A549 (cell line): Measurements from ENCODE around the gene ZNF367. TPM values are rescaled to one million over a fixed set of nuclear protein-coding genes. Genes with fewer than 3 reads are reported as not detected.
A peak's percentile ranks its signal among the peaks of the same experiment; 100 is the strongest.

Source experiments
- ATAC-seq, 2 experiments: fragments of 200-7000 bp in 1 of 2; fragments of >200 bp in 1 of 2; cut with Nextera tagmentation in 1 of 2; cut with Tn5 transposase in 1 of 2; 3 replicates each; pipeline versions ENCODE4 v1.8.0 to v1.9.1; 2018 to 2020; ENCODE audit warnings: mild to moderate bottlenecking in 1 of 2, moderate library complexity in 1 of 2
- CTCF ChIA-PET: fragments of 300-600 bp; sonication (Branson Sonifier 250); formaldehyde crosslinking; extraction: SDS; loops from one replicate; lab custom pipeline; 2021; ENCODE audit warnings: antibody characterized with exemption, inconsistent platforms; lab: Yijun Ruan, JAX
- POLR2A ChIA-PET: fragments of 350-600 bp; formaldehyde crosslinking; extraction: SDS; loops from one replicate; lab custom pipeline; 2021; ENCODE audit warnings: antibody characterized with exemption, inconsistent platforms; lab: Yijun Ruan, JAX
- DNase-seq, 2 experiments: peaks; one replicate each; pipeline versions ENCODE4 v3.0.0 to v3.0.0-alpha.2; 2011 to 2016; ENCODE audit warnings: low read depth in 1 of 2, low spot score in 1 of 2
- FAIRE-seq: peaks from 2 replicates; lab custom pipeline; 2011; peaks lifted over from hg19 to GRCh38; lab: Jason Lieb, UNC
- H3K27ac ChIP-seq, 2 experiments: fragments of >200 bp; sonication (Bioruptor Twin); formaldehyde crosslinking; 3 replicates each; pipeline ENCODE4 v1.5.1; 2016 to 2017
- H3K4me1 ChIP-seq: fragments of >200 bp; sonication (Bioruptor Twin); formaldehyde crosslinking; 3 replicates; pipeline ENCODE4 v1.6.1; 2016
- H3K4me2 ChIP-seq: fragments of >200 bp; sonication (Bioruptor Twin); formaldehyde crosslinking; 3 replicates; pipeline ENCODE4 v1.6.1; 2016
- H3K4me3 ChIP-seq: fragments of >200 bp; sonication (Bioruptor Twin); formaldehyde crosslinking; 3 replicates; pipeline ENCODE4 v1.5.1; 2016
- H3K9me3 ChIP-seq: fragments of >200 bp; sonication (Bioruptor Twin); formaldehyde crosslinking; 3 replicates; pipeline ENCODE4 v1.6.1; 2016
- BHLHE40 ChIP-seq: IDR thresholded peaks from 2 replicates; pipeline ENCODE4 v1.6.1; 2012; ENCODE audit warnings: low read depth, low read length, inconsistent platforms
- CBX8 ChIP-seq: fragments of 200-600 bp; sonication (generic); IDR thresholded peaks from 2 replicates; pipeline ENCODE4 v1.6.1; 2016
- CTCF ChIP-seq: fragments of >200 bp; sonication (Bioruptor Twin); formaldehyde crosslinking; IDR thresholded peaks from 3 replicates; pipeline ENCODE4 v1.5.1; 2016
- E2F6 ChIP-seq: IDR thresholded peaks from 2 replicates; pipeline ENCODE4 v1.6.1; 2012; ENCODE audit warnings: low read depth, borderline replicate concordance
- EHMT2 ChIP-seq: fragments of 200-600 bp; sonication (generic); IDR thresholded peaks from 2 replicates; pipeline ENCODE4 v1.6.1; 2016; ENCODE audit warnings: antibody characterized with exemption, low read depth, mild to moderate bottlenecking, moderate library complexity
- FOSB ChIP-seq: fragments of 250-450 bp; sonication (Bioruptor Pico); IDR thresholded peaks from 2 replicates; pipeline ENCODE4 v1.5.0; 2020; ENCODE audit warnings: mild to moderate bottlenecking, moderate library complexity
- HDAC2 ChIP-seq: fragments of 200-600 bp; sonication (generic); IDR thresholded peaks from 2 replicates; pipeline ENCODE4 v1.6.1; 2016
- HOXA7 ChIP-seq: fragments of 250-450 bp; sonication (Bioruptor Pico); IDR thresholded peaks from 2 replicates; pipeline ENCODE4 v1.5.0; 2020; ENCODE audit warnings: mild to moderate bottlenecking, moderate library complexity
- HOXB13 ChIP-seq: fragments of 250-450 bp; sonication (Bioruptor Pico); IDR thresholded peaks from 2 replicates; pipeline ENCODE4 v1.5.0; 2020; ENCODE audit warnings: low read depth, mild to moderate bottlenecking, moderate library complexity
- MAFK ChIP-seq: fragments of 450-650 bp; IDR thresholded peaks from 2 replicates; pipeline ENCODE4 v1.6.1; 2014; ENCODE audit not compliant: partially characterized antibody
- MYC ChIP-seq: IDR thresholded peaks from 2 replicates; pipeline ENCODE4 v1.6.1; 2012; ENCODE audit warnings: mild to moderate bottlenecking, inconsistent platforms, low read length, improper control_type of control experiment, borderline replicate concordance
- NR3C1 ChIP-seq: fragments of >200 bp; sonication (Bioruptor Twin); formaldehyde crosslinking; IDR thresholded peaks from 3 replicates; pipeline ENCODE4 v1.6.1; 2017
- POLR2A ChIP-seq: IDR thresholded peaks from 2 replicates; pipeline ENCODE4 v1.6.1; 2012; ENCODE audit warnings: mild to moderate bottlenecking, low read length
- POLR2AphosphoS2 ChIP-seq: conservative IDR thresholded peaks from 2 replicates; pipeline ENCODE4 v1.6.1; 2012; ENCODE audit warnings: low read length, improper control_type of control experiment, inconsistent platforms
- RARB ChIP-seq: fragments of 250-450 bp; sonication (Bioruptor Pico); IDR thresholded peaks from 2 replicates; pipeline ENCODE4 v1.8.0; 2021; ENCODE audit warnings: mild to moderate bottlenecking, moderate library complexity
- RCOR1 ChIP-seq: fragments of 150-350 bp; IDR thresholded peaks from 2 replicates; pipeline ENCODE4 v1.6.1; 2014; ENCODE audit warnings: antibody characterized with exemption, low read length, low read depth
- REST ChIP-seq: fragments of 200-600 bp; sonication (generic); IDR thresholded peaks from 2 replicates; pipeline ENCODE4 v1.6.1; 2016; ENCODE audit warnings: antibody characterized with exemption, mild to moderate bottlenecking, moderate library complexity
- SMC3 ChIP-seq: fragments of >200 bp; sonication (Bioruptor Twin); formaldehyde crosslinking; IDR thresholded peaks from 3 replicates; pipeline ENCODE4 v1.6.1; 2018; ENCODE audit warnings: inconsistent platforms
- TFCP2L1 ChIP-seq: fragments of 250-450 bp; sonication (Bioruptor Pico); IDR thresholded peaks from 2 replicates; pipeline ENCODE4 v1.5.0; 2021; ENCODE audit warnings: mild to moderate bottlenecking
- TP53 ChIP-seq: fragments of 250-450 bp; sonication (Bioruptor Pico); IDR thresholded peaks from 2 replicates; pipeline ENCODE4 v1.5.0; 2021; ENCODE audit warnings: mild to moderate bottlenecking, moderate library complexity
- ZC3H11A ChIP-seq: fragments of 450-650 bp; IDR thresholded peaks from 2 replicates; pipeline ENCODE4 v1.6.1; 2014; ENCODE audit warnings: antibody characterized with exemption, mild to moderate bottlenecking
- ZSCAN20 ChIP-seq: fragments of 250-450 bp; sonication (Bioruptor Pico); IDR thresholded peaks from 2 replicates; pipeline ENCODE4 v1.8.0; 2022; ENCODE audit warnings: mild to moderate bottlenecking, moderate library complexity
- WGBS: methylation state at CpG from one replicate; pipeline ENCODE4 v1.1.6; 2017; ENCODE audit errors: missing lambda C conversion rate; 5-methylcytosine and 5-hydroxymethylcytosine counted together
- polyA plus RNA-seq, 4 experiments: library from polyadenylated mRNA; depleted of rRNA in 3 of 4; stranded (reverse); fragments of >200 nt; fragmentation: RNase III in 1 of 4; extraction: RNeasy Plus Mini Kit Qiagen cat#74134 plus additional on column Dnase treatment in 1 of 4; gene quantifications; 2 replicates in 3 of 4; 3 replicates in 1 of 4; pipeline ENCODE4 v1.2.3, GENCODE V29; 2011 to 2017

Gene ZNF367
- polyA plus RNA-seq, 2 of the 4 experiments (the other 2 are of a cell fraction): 4.8 to 8.3 TPM

GRCh38 chr9:96399325-96399633 lies 18.9 kb downstream of the ZNF367 start:
- H3K4me3 ChIP-seq: no peak overlapping the region
- peaks cover 10% of the 10 kb centered on the region; the same call in 1 of the 3 replicates for H3K9me3 ChIP-seq
- ChIA-PET POLR2A (no interaction called here), CTCF (interaction anchor here (0.6 to 1.3 kb wide), 4 partner anchors 27 to 147 kb away, joined by 3 read pairs; no protein-coding TSS in a partner anchor)
- peak in 1 of 2 experiments; percentile 25; a peak in 2 of 6 replicates for ATAC-seq
- 100% methylated on average over 3 of the region's 3 CpGs for WGBS
- peaks cover 3% of the 10 kb centered on the region; the same call in 1 of the 3 replicates for H3K4me1 ChIP-seq
- no peak for FAIRE-seq
- TF ChIP-seq NR3C1 (no peak), HDAC2 (no peak), RARB (CRISPR knock-in tag) (no peak), BHLHE40 (no peak), ZSCAN20 (CRISPR knock-in tag) (no peak), TP53 (CRISPR knock-in tag) (no peak), CBX8 (no peak), REST (no peak), ZC3H11A (no peak), HOXA7 (CRISPR knock-in tag) (no peak), MYC (no peak), POLR2AphosphoS2 (no peak), E2F6 (no peak), POLR2A (no peak), EHMT2 (no peak), FOSB (no peak), TFCP2L1 (CRISPR knock-in tag) (no peak), SMC3 (no peak), RCOR1 (no peak), CTCF (no peak)
- no peak overlapping the region; the same call in 2 of the 3 replicates for H3K4me2 ChIP-seq
- DNase-seq: no peak
- peak overlapping the region in 1 of 2 experiments; percentile 20; a peak in 2 of 6 replicates for H3K27ac ChIP-seq

GRCh38 chr9:96398582-96399324 lies 19.4 kb downstream of the ZNF367 start:
- FAIRE-seq: no peak
- POLR2A ChIA-PET: no interaction called here
- peaks cover 3% of the 10 kb centered on the region; the same call in 1 of the 3 replicates for H3K4me1 ChIP-seq
- 85% methylated on average over 3 of the region's 3 CpGs for WGBS
- H3K4me2 ChIP-seq: no peak overlapping the region; the same call in 2 of the 3 replicates
- H3K4me3 ChIP-seq: no peak overlapping the region
- TF ChIP-seq MAFK (peak; percentile 28), HOXB13 (CRISPR knock-in tag) (no peak)
- TF ChIP-seq, all 56 proteins: peak for 1
- Histone ChIP-seq H3K27ac (peak overlapping the region in 1 of 2 experiments; percentile 20; a peak in 2 of 6 replicates), H3K9me3 (peaks cover 10% of the 10 kb centered on the region; the same call in 1 of the 3 replicates)
- ATAC-seq: peak; percentile 50 to 60; a peak in 3 of 6 replicates
- CTCF ChIA-PET: interaction anchor here (0.6 to 1.2 kb wide), 5 partner anchors 16 to 167 kb away, joined by 3 read pairs; no protein-coding TSS in a partner anchor
- no peak for DNase-seq
